Neural progenitor cell (in vitro differentiated cells): ENCODE measurements around the gene MEX3D. TPM values are rescaled to one million over a fixed set of nuclear protein-coding genes. Genes with fewer than 3 reads are reported as not detected.

ENCODE experiments used
- DNase-seq: peaks from one replicate; pipeline ENCODE4 v3.0.0-alpha.2; 2016; ENCODE audit warnings: low spot score
- H2AFZ ChIP-seq: fragments of 200-600 bp; sonication (generic); replicated peaks from 2 replicates; pipeline ENCODE4 v1.6.1; 2016; ENCODE audit warnings: antibody characterized with exemption
- H3F3A ChIP-seq: fragments of 200-600 bp; sonication (generic); 2 replicates; pipeline ENCODE4 v1.6.1; 2016; ENCODE audit warnings: antibody characterized with exemption, low read depth
- H3K27ac ChIP-seq: fragments of 200-600 bp; sonication (generic); 2 replicates; pipeline ENCODE4 v1.5.1; 2016; ENCODE audit warnings: mild to moderate bottlenecking
- H3K27me3 ChIP-seq: fragments of 200-600 bp; sonication (generic); 2 replicates; pipeline ENCODE4 v1.6.1; 2016; ENCODE audit warnings: mild to moderate bottlenecking, moderate library complexity
- H3K36me3 ChIP-seq: fragments of 200-600 bp; sonication (generic); 2 replicates; pipeline ENCODE4 v1.5.1; 2016
- H3K4me1 ChIP-seq: fragments of 200-600 bp; sonication (generic); 2 replicates; pipeline ENCODE4 v1.6.1; 2016; ENCODE audit warnings: mixed run types
- H3K4me2 ChIP-seq: fragments of 200-600 bp; sonication (generic); 2 replicates; pipeline ENCODE4 v1.6.1; 2016
- H3K4me3 ChIP-seq: fragments of 200-600 bp; sonication (generic); 2 replicates; pipeline ENCODE4 v1.5.1; 2016
- H3K79me2 ChIP-seq: fragments of 200-600 bp; sonication (generic); 2 replicates; pipeline ENCODE4 v1.6.1; 2016; ENCODE audit warnings: low read depth
- H3K9ac ChIP-seq: fragments of 200-600 bp; sonication (generic); 2 replicates; pipeline ENCODE4 v1.6.1; 2016
- H3K9me3 ChIP-seq: fragments of 200-600 bp; sonication (generic); 2 replicates; pipeline ENCODE4 v1.5.1; 2016; ENCODE audit warnings: low read depth
- H4K20me1 ChIP-seq: fragments of 200-600 bp; sonication (generic); 2 replicates; pipeline ENCODE4 v1.6.1; 2016; ENCODE audit warnings: low read depth
- H3K27ac Mint-ChIP-seq: 3 replicates; pipeline ENCODE4 v1.8.0; 2021; ENCODE audit warnings: mixed read lengths
- H3K27me3 Mint-ChIP-seq: 2 replicates; pipeline ENCODE4 v1.8.0; 2022; ENCODE audit warnings: low read depth, mild to moderate bottlenecking, inconsistent platforms, moderate library complexity, mixed read lengths; ENCODE audit not compliant: insufficient read depth
- H3K36me3 Mint-ChIP-seq: 3 replicates; pipeline ENCODE4 v1.8.0; 2021; ENCODE audit warnings: mixed read lengths
- H3K4me1 Mint-ChIP-seq: 3 replicates; pipeline ENCODE4 v1.8.0; 2021; ENCODE audit warnings: mixed read lengths
- H3K4me3 Mint-ChIP-seq: 3 replicates; pipeline ENCODE4 v1.8.0; 2021; ENCODE audit warnings: mild to moderate bottlenecking, moderate library complexity, mixed read lengths
- H3K9me3 Mint-ChIP-seq: 3 replicates; pipeline ENCODE4 v1.8.0; 2020; ENCODE audit warnings: mixed read lengths
- CTCF ChIP-seq: fragments of 200-600 bp; sonication (generic); IDR thresholded peaks from 2 replicates; pipeline ENCODE4 v1.5.1; 2017; ENCODE audit warnings: antibody characterized with exemption, mild to moderate bottlenecking
- EZH2 ChIP-seq: fragments of 200-600 bp; sonication (generic); IDR thresholded peaks from 2 replicates; pipeline ENCODE4 v1.6.1; 2017; ENCODE audit warnings: antibody characterized with exemption, mild to moderate bottlenecking, moderate library complexity
- EZH2phosphoT487 ChIP-seq: fragments of 200-600 bp; sonication (generic); IDR thresholded peaks from 2 replicates; pipeline ENCODE4 v1.6.1; 2017; ENCODE audit warnings: antibody characterized with exemption
- total RNA-seq: library from RNA; depleted of rRNA; stranded (reverse); fragments of >200 nt; gene quantifications from 2 replicates; pipeline ENCODE4 v1.2.3, GENCODE V29; 2015; ENCODE audit warnings: low replicate concordance

Gene MEX3D
- total RNA-seq, 1 donor from 2014 or later: 15.9 TPM

- peaks cover 55% of the 10 kb centered on the region for H3K79me2 ChIP-seq
- no peaks in the 10 kb centered on the region for H3K27me3 ChIP-seq
- H3K9me3 ChIP-seq: no peaks in the 10 kb centered on the region
- no peak overlapping the region for H3K4me2 ChIP-seq
- H2AFZ ChIP-seq: no peak overlapping the region
- no peak overlapping the region for H3K27ac ChIP-seq
- DNase-seq: no peak
- H3K9me3 Mint-ChIP-seq: no peaks in the 10 kb centered on the region
- no peaks in the 10 kb centered on the region for H3K4me1 ChIP-seq
- H3K4me3 ChIP-seq: no peak overlapping the region
- H3K27me3 Mint-ChIP-seq: peaks cover 2% of the 10 kb centered on the region
- TF ChIP-seq EZH2phosphoT487: no peak
- TF ChIP-seq CTCF: no peak
- TF ChIP-seq EZH2: no peak
- no peaks in the 10 kb centered on the region for H3F3A ChIP-seq
- H4K20me1 ChIP-seq: peaks cover 56% of the 10 kb centered on the region
- peaks cover 37% of the 10 kb centered on the region for H3K36me3 Mint-ChIP-seq
- H3K36me3 ChIP-seq: no peaks in the 10 kb centered on the region
- no peak overlapping the region for H3K9ac ChIP-seq
- peaks cover 12% of the 10 kb centered on the region for H3K4me1 Mint-ChIP-seq
- H3K4me3 Mint-ChIP-seq: no peak overlapping the region
- H3K27ac Mint-ChIP-seq: no peak overlapping the region
Measured at GRCh38 chr19:1585243-1585580, 17.1 kb upstream of the MEX3D start.

GRCh38 chr19:1584500-1585242, 16.5 kb upstream of the MEX3D start:
- Histone ChIP-seq H3K27me3 (no peaks in the 10 kb centered on the region), H4K20me1 (peaks cover 50% of the 10 kb centered on the region), H3K9ac (no peak overlapping the region)

GRCh38 chr19:1582201-1582600, 14.1 kb upstream of the MEX3D start:
- Histone ChIP-seq H2AFZ (no peak overlapping the region), H3K9me3 (no peaks in the 10 kb centered on the region), H3K79me2 (peaks cover 25% of the 10 kb centered on the region), H3K4me3 (no peak overlapping the region), H3F3A (no peaks in the 10 kb centered on the region), H3K9ac (no peak overlapping the region), H3K4me1 (no peaks in the 10 kb centered on the region), H3K27ac (no peak overlapping the region), H3K4me2 (no peak overlapping the region), H4K20me1 (peaks cover 35% of the 10 kb centered on the region), H3K36me3 (no peaks in the 10 kb centered on the region), H3K27me3 (no peaks in the 10 kb centered on the region)
- Mint-ChIP-seq H3K27me3 (peaks cover 2% of the 10 kb centered on the region), H3K9me3 (no peaks in the 10 kb centered on the region), H3K4me3 (no peak overlapping the region), H3K36me3 (peaks cover 28% of the 10 kb centered on the region), H3K4me1 (peaks cover under 1% of the 10 kb centered on the region), H3K27ac (no peak overlapping the region)
- no peak for DNase-seq
- TF ChIP-seq EZH2phosphoT487 (no peak), EZH2 (no peak), CTCF (no peak)

More at GRCh38 chr19:1584500-1585242, 16.5 kb upstream of the MEX3D start:
- H3K4me1 ChIP-seq: no peaks in the 10 kb centered on the region
- Mint-ChIP-seq H3K9me3 (no peaks in the 10 kb centered on the region), H3K27ac (no peak overlapping the region), H3K36me3 (peaks cover 39% of the 10 kb centered on the region), H3K4me3 (no peak overlapping the region), H3K4me1 (peaks cover 8% of the 10 kb centered on the region), H3K27me3 (peaks cover 2% of the 10 kb centered on the region)
- H3K36me3 ChIP-seq: no peaks in the 10 kb centered on the region
- H2AFZ ChIP-seq: no peak overlapping the region
- H3K9me3 ChIP-seq: no peaks in the 10 kb centered on the region
- H3F3A ChIP-seq: no peaks in the 10 kb centered on the region
- peaks cover 50% of the 10 kb centered on the region for H3K79me2 ChIP-seq
- H3K4me3 ChIP-seq: no peak overlapping the region
- H3K4me2 ChIP-seq: no peak overlapping the region
- no peak overlapping the region for H3K27ac ChIP-seq
- no peak for DNase-seq
- TF ChIP-seq EZH2phosphoT487 (no peak), EZH2 (no peak), CTCF (no peak)
